Activated CD4-positive, alpha-beta T cell treated with anti-CD3 and anti-CD28 coated beads for 36 hours (primary cell): ENCODE results near the gene CAPN12. TPM values are rescaled to one million over a fixed set of nuclear protein-coding genes. Genes with fewer than 3 reads are reported as not detected.

ENCODE experiments used
- ATAC-seq: fragments of 200-7000 bp; cut with Tn5 transposase; one replicate; pipeline ENCODE4 v1.10.0; 2021; ENCODE audit warnings: mild to moderate bottlenecking, moderate library complexity
- CTCF ChIA-PET: fragments of 350-600 bp; sonication (Branson Sonifier 250); formaldehyde crosslinking; loops from one replicate; lab custom pipeline; 2021; ENCODE audit warnings: antibody characterized with exemption; lab: Charles Lee
- POLR2A ChIA-PET: fragments of 350-600 bp; sonication (Branson Sonifier 250); formaldehyde crosslinking; loops from one replicate; lab custom pipeline; 2021; ENCODE audit warnings: antibody characterized with exemption, inconsistent platforms; lab: Charles Lee
- DNase-seq: peaks from one replicate; pipeline ENCODE4 v3.0.0-alpha.2; 2020
- H3K27ac Mint-ChIP-seq: one replicate; pipeline ENCODE4 v1.8.0; 2021; ENCODE audit warnings: mixed read lengths
- H3K27me3 Mint-ChIP-seq: one replicate; pipeline ENCODE4 v1.8.0; 2021; ENCODE audit warnings: mixed read lengths
- H3K36me3 Mint-ChIP-seq: one replicate; pipeline ENCODE4 v1.8.0; 2021; ENCODE audit warnings: low read depth, mixed read lengths
- H3K4me1 Mint-ChIP-seq: one replicate; pipeline ENCODE4 v1.8.0; 2021; ENCODE audit warnings: mixed read lengths
- H3K4me3 Mint-ChIP-seq: one replicate; pipeline ENCODE4 v1.8.0; 2021; ENCODE audit warnings: mild to moderate bottlenecking, moderate library complexity, mixed read lengths
- H3K9me3 Mint-ChIP-seq: one replicate; pipeline ENCODE4 v1.8.0; 2021; ENCODE audit warnings: low read depth, mixed read lengths
- intact Hi-C, 2 experiments: fragments of 100-400 bp; cut with DNase I in 1 of 2; cut with micrococcal nuclease in 1 of 2; formaldehyde crosslinking; loops; one replicate each; pipeline versions ENCODE4 v1.14.2 to v1.15.1; 2022 to 2024; cut with DNase I, micrococcal nuclease
- total RNA-seq, 2 experiments: library from RNA; stranded (reverse); gene quantifications; one replicate each; pipeline ENCODE4 v1.2.3, GENCODE V29; 2021

CAPN12 gene
- total RNA-seq, 2 experiments from 2014 or later = 4.4 to 4.9 TPM

GRCh38 chr19:38690832-38691231 is 53.4 kb downstream of the CAPN12 start:
- Mint-ChIP-seq H3K4me3 (no peak overlapping the region), H3K27ac (no peak overlapping the region), H3K4me1 (peaks cover 49% of the 10 kb centered on the region), H3K9me3 (no peaks in the 10 kb centered on the region), H3K27me3 (no peaks in the 10 kb centered on the region), H3K36me3 (peaks cover 4% of the 10 kb centered on the region)
- CTCF ChIA-PET = interaction anchor here (1.1 kb wide), 1 partner anchor 21 kb away, joined by 3 read pairs; no protein-coding TSS in a partner anchor
- ATAC-seq (no peak), DNase-seq (no peak)
- intact Hi-C loops = no loop called here
- POLR2A ChIA-PET = no interaction called here

GRCh38 chr19:38690146-38690545 is 54.1 kb downstream of the CAPN12 start:
- peaks cover 4% of the 10 kb centered on the region for H3K36me3 Mint-ChIP-seq
- ChIA-PET CTCF (interaction anchor here (1.1 kb wide), 1 partner anchor 21 kb away, joined by 3 read pairs; no protein-coding TSS in a partner anchor), POLR2A (no interaction called here)
- no peak overlapping the region for H3K4me3 Mint-ChIP-seq
- ATAC-seq = no peak
- no peak overlapping the region for H3K27ac Mint-ChIP-seq
- H3K4me1 Mint-ChIP-seq = peaks cover 56% of the 10 kb centered on the region
- DNase-seq = no peak
- intact Hi-C loops = no loop called here
- no peaks in the 10 kb centered on the region for H3K27me3 Mint-ChIP-seq
- H3K9me3 Mint-ChIP-seq = no peaks in the 10 kb centered on the region

GRCh38 chr19:38687837-38688378 is 56.4 kb downstream of the CAPN12 start:
- Mint-ChIP-seq H3K4me1 (peaks cover 58% of the 10 kb centered on the region), H3K27ac (no peak overlapping the region), H3K4me3 (no peak overlapping the region), H3K27me3 (no peaks in the 10 kb centered on the region), H3K36me3 (peaks cover under 1% of the 10 kb centered on the region), H3K9me3 (no peaks in the 10 kb centered on the region)
- intact Hi-C loops = no loop called here
- POLR2A ChIA-PET = no interaction called here
- CTCF ChIA-PET = interaction anchor here (0.6 to 1.3 kb wide), 4 partner anchors 10 to 72 kb away, joined by 3 to 4 read pairs (median 3); no protein-coding TSS in a partner anchor
- DNase-seq (no peak), ATAC-seq (no peak)

- ChIA-PET CTCF (interaction anchor here (0.7 to 1.3 kb wide), 4 partner anchors 9 to 201 kb away, joined by 3 to 4 read pairs (median 3); no protein-coding TSS in a partner anchor), POLR2A (no interaction called here)
- H3K4me1 Mint-ChIP-seq = peaks cover 56% of the 10 kb centered on the region
- peak overlapping the region; percentile 76 for H3K27ac Mint-ChIP-seq
- no peaks in the 10 kb centered on the region for H3K9me3 Mint-ChIP-seq
- DNase-seq = peak; percentile 62
- peaks cover 10% of the 10 kb centered on the region for H3K36me3 Mint-ChIP-seq
- H3K4me3 Mint-ChIP-seq = peak overlapping the region; percentile 23
- H3K27me3 Mint-ChIP-seq = no peaks in the 10 kb centered on the region
- ATAC-seq = peak; percentile 61
- intact Hi-C loops = loop anchor here in 1 of 2 experiments (1.0 kb wide), 1 partner anchor 39 kb away; the partner anchor contains the start of gene ACTN4
Observed at GRCh38 chr19:38686530-38686888, 57.8 kb downstream of the CAPN12 start.

DNA sequence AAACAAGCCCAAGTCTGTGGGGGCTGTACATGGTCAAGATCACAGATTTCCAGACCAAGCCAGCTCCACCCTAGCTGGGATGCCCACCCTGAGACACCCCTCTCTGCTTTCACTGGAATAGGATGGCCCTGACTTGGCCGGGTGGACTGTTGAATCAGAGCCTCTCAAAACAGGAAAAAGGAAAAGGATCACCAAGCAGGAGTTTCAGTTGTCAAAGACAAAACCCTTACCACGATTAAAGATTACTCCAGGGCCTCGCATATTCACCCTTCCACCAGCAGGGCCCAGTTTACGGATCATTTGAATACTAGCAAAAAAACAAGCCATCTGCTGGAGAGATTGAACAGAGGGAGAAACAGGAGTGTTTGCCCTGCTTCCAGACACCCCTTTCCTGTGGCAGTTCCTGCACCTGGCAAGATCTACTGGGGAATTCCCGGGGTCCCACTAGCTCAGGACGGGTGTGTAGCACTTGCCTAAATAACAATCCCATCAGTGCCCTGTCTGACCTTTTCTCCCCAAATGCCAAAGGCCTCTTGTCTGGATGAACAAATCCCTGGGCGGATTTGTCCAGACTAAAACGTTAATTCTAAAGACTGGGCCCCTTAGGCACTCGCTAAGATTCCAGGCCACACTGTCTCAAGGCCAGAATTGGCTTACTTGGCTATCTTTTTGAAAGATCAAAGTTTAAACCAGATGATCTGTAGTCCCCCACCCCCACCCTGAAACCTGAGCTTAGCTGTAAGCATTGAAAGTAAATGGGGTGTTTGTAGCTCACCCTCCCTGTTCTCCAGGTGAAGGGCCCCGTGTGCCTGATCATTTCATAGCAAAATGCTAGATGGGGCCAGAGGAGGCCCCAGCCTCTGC is 58.4 kb downstream of the CAPN12 start:
- Mint-ChIP-seq H3K4me1 (peaks cover 60% of the 10 kb centered on the region), H3K36me3 (peaks cover 14% of the 10 kb centered on the region), H3K4me3 (peak overlapping the region; percentile 23), H3K27ac (peak overlapping the region; percentile 76), H3K27me3 (no peaks in the 10 kb centered on the region), H3K9me3 (no peaks in the 10 kb centered on the region)
- CTCF ChIA-PET = interaction anchor here (0.6 to 1.3 kb wide), 5 partner anchors 44 to 746 kb away, joined by 3 to 4 read pairs (median 4); no protein-coding TSS in a partner anchor
- ATAC-seq (peak; percentile 14), DNase-seq (peak; percentile 30)
- POLR2A ChIA-PET = interaction anchor here (0.6 kb wide), 1 partner anchor 64 kb away, joined by 5 read pairs; no protein-coding TSS in a partner anchor
- intact Hi-C loops = loop anchor here (1.0 to 2.0 kb wide), 3 partner anchors 29 to 39 kb away; partner anchors contain the start of gene ACTN4 (in 1 of the 2)

DNA sequence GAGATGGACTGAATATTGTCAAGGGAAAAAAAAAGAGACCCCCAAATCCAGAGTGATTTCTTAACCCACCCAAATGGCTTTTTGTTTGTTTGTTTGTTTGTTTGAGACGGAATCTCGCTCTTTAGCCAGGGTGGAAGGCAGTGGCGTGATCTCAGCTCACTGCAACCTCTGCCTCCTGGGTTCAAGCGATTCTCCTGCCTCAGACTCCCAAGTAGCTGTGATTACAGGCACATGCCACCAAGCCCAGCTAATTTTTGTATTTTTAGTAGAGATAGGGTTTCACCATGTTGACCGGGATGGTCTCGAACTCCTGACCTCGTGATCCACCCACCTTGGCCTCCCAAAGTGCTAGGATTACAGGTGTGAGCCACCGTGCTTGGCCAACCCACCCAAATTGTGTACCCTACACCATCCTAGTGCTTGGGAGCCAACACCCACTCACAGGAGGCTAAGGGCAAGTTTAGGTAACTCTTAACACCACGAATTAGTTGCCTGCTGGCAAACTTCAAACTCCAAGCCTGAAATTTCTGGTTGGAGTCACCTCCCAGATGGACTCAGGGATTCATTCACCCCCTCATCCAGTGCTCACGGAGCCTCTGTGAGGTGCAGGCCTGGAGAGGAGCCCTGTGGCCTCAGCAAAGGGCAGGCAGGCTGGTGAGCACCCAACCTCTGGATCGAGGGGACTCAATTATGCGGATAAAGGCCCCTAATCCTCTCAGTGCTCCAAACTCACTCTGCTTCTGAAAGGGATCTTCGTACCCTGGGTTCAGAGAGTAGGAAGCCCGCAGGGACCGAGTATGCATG is 59.2 kb downstream of the CAPN12 start:
- no peak for DNase-seq
- no peak for ATAC-seq
- no peaks in the 10 kb centered on the region for H3K9me3 Mint-ChIP-seq
- intact Hi-C loops = loop anchor here (2.0 to 5.0 kb wide), 3 partner anchors 28 to 38 kb away; partner anchors contain the start of gene ACTN4 (in 1 of the 2)
- peaks cover 67% of the 10 kb centered on the region for H3K4me1 Mint-ChIP-seq
- peaks cover 16% of the 10 kb centered on the region for H3K36me3 Mint-ChIP-seq
- CTCF ChIA-PET = interaction anchor here (0.7 to 1.3 kb wide), 3 partner anchors 25 to 50 kb away, joined by 3 to 4 read pairs (median 3); no protein-coding TSS in a partner anchor
- H3K27me3 Mint-ChIP-seq = no peaks in the 10 kb centered on the region
- POLR2A ChIA-PET = no interaction called here
- no peak overlapping the region for H3K4me3 Mint-ChIP-seq
- H3K27ac Mint-ChIP-seq = peak overlapping the region; percentile 76

DNA sequence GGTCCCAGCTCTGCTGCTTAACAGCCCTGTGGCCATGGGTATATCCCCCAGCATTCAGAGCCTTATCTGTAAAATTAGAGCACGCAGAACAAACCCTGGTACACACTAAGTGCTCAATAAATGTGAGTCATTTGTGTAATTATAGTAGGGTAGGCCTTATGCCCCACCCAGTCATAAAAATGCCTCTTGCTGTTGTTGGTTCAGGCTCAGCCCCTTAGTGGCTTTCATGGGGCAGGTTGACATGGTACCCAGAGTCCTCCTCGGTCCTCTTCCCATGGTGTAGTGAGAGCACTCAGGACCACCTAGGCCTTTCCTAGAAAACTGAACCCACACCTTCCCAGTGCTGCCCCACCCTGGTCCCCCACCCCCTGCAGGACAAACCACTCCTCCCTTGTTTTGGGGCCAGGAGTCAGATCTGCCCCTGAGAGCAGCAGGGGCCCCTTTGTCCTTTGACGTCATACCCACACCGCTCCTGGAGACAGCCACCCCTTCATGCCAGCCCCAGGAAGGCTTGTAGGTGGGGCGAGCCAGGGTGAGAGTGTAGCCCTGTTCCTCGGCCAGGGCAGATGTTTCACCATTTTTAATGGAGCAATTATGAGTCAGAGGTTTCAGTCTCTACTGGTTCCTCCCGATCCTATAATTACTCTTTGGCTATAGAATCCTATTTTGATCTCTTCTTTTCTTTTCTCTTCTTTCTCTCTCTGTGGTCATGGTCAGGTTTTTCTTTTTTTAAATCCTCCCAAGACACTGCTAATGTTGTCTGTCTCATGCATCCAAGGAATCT is 60.0 kb downstream of the CAPN12 start:
- H3K4me3 Mint-ChIP-seq = no peak overlapping the region
- CTCF ChIA-PET = interaction anchor here (0.7 to 1.0 kb wide), 2 partner anchors 24 to 40 kb away, joined by 3 read pairs; no protein-coding TSS in a partner anchor
- H3K9me3 Mint-ChIP-seq = no peaks in the 10 kb centered on the region
- POLR2A ChIA-PET = interaction anchor here (0.6 kb wide), 1 partner anchor 22 kb away, joined by 3 read pairs; no protein-coding TSS in a partner anchor
- H3K36me3 Mint-ChIP-seq = peaks cover 16% of the 10 kb centered on the region
- H3K4me1 Mint-ChIP-seq = peaks cover 73% of the 10 kb centered on the region
- H3K27ac Mint-ChIP-seq = peak overlapping the region; percentile 80
- peak; percentile 65 for DNase-seq
- ATAC-seq = peak; percentile 59
- H3K27me3 Mint-ChIP-seq = no peaks in the 10 kb centered on the region
- intact Hi-C loops = loop anchor here (2.0 to 5.0 kb wide), 3 partner anchors 27 to 37 kb away; partner anchors contain the start of gene ACTN4 (in 1 of the 2)

DNA sequence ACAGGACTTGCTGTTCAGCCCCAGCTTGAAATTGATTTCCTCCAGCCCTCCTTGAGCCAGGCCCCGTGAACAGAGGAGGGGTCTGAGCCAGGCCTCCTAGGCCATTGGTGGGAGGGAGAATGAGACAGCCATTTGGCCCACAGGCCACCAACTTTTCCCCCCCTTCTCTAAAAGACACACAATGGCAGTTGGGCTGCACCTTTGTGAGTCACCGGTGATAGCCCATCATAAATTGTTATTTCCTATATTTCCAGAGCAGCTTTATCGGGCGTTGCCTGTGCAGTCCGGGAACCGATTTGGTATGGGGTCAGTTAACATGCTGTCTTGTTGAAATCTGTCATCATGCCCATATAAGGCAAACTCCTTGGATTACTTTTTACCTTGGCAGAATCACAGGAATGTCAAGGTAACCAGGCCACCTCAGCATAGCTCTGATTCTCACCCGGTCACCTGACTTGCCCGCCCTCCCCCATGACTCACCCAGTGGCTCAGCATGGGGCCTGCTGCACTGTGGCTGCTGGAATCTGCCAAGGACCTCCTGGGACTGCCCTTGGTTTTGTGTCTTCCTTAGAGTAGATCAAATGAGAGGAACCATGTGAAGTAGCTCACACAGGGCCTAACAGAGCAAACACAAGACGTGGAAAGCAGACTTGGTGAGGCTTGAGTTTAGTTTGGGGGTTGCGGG is 60.7 kb downstream of the CAPN12 start:
- intact Hi-C loops = loop anchor here (2.0 to 5.0 kb wide), 3 partner anchors 27 to 36 kb away; partner anchors contain the start of gene ACTN4 (in 1 of the 2)
- peak; percentile 61 for ATAC-seq
- Mint-ChIP-seq H3K36me3 (peaks cover 16% of the 10 kb centered on the region), H3K9me3 (no peaks in the 10 kb centered on the region), H3K27me3 (no peaks in the 10 kb centered on the region), H3K27ac (peak overlapping the region; percentile 80), H3K4me1 (peaks cover 76% of the 10 kb centered on the region), H3K4me3 (no peak overlapping the region)
- DNase-seq = peak; percentile 75
- POLR2A ChIA-PET = interaction anchor here (0.6 kb wide), 1 partner anchor 21 kb away, joined by 3 read pairs; no protein-coding TSS in a partner anchor
- CTCF ChIA-PET = interaction anchor here (0.7 to 1.0 kb wide), 2 partner anchors 41 to 281 kb away, joined by 3 to 6 read pairs; partner anchors contain the start of gene FAM98C

- ChIA-PET POLR2A (no interaction called here), CTCF (interaction anchor here (0.5 to 1.2 kb wide), 6 partner anchors 42 to 302 kb away, joined by 3 to 6 read pairs (median 3); partner anchors contain the start of gene FAM98C)
- H3K4me1 Mint-ChIP-seq = peaks cover 80% of the 10 kb centered on the region
- no peaks in the 10 kb centered on the region for H3K9me3 Mint-ChIP-seq
- no peak overlapping the region for H3K4me3 Mint-ChIP-seq
- H3K36me3 Mint-ChIP-seq = peaks cover 16% of the 10 kb centered on the region
- DNase-seq (no peak), ATAC-seq (no peak)
- intact Hi-C loops = loop anchor here in 1 of 2 experiments (5.0 kb wide), 1 partner anchor 36 kb away; the partner anchor contains the start of gene ACTN4
- peak overlapping the region; percentile 39 for H3K27ac Mint-ChIP-seq
- H3K27me3 Mint-ChIP-seq = no peaks in the 10 kb centered on the region
Observed at GRCh38 chr19:38682872-38683392, 61.3 kb downstream of the CAPN12 start.
